ENCODE data around the gene NOM1.

Gene NOM1

DNA sequence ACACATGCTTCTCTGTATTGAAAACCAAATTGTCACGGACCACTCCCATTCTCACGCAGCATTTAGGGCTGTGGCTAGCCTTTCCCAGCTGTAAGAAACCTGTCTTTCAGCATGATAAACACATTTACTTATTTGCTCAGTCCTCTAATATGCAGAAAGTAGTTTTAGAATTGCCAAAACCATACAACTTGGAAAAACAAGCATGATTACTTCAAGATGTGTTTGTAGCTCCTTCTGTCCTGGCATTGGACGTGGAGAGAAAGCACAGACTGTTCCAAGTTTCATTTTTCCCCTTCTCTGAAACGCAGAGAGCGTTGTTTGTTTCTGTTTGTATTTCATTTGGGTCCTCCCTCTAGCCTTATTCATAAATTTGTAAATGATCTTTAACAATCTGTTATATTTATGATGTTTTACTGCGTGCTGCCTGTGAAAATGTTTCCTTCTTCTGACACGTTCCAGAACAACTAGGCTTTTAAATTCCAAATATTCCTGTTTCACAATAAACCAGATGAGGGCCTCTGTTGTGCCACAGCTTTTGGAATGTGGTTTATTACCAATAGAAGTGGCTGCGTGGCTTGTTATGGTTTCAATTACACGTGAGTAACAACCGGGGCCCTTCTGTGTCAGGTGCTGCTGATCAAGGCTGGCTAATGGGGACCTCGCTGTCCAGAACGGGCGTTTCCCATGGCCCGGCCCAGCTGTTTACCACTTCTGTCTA, 34.8 kb downstream of the NOM1 start:
- DNase-seq (ENCODE audit: low read depth) = no peak

DNA sequence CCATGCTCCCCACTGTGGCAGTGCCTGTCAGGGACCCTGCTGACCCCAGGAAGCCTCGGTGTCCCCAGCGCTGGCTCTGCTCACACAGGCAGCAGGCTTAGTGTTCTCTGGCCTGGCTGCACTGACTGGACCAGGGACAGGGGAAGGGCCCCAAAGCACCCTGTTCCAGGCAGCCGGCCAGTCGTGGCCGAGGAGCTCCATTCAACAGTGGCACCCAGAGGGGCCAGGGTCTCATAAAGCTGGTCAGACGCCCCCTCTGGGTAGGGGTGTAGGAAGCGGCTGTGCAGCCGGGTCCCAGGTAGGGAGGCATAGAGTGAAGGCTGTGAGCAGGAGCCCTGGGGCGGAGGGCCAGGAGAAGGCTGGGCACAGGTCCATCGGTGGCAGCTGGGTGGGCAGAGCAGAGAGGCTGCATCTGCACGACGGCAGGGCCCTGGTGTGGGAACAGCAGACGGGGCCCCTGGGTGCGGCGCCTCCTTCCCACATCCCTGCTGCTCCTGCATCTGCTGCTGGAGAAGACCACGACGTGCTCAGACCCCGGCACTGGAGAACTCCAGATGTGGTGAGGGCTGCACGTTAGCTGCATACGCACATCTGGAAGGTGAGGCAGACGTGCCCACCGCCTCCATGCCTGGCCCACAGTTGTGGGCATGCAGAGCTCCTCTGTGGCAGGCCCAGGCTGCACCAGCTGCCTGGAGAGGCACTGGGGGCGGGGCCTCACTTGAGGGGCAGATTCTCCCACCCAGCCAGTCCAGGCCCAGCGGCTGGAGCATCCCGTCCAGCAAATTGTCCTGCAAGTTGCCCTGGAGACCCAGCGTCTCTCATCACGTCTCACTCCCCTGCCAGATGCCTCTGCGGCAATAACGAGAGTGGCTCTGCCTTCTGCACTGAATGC, 35.8 kb downstream of the NOM1 start:
- DNase-seq (ENCODE audit: low read depth) = no peak

DNA sequence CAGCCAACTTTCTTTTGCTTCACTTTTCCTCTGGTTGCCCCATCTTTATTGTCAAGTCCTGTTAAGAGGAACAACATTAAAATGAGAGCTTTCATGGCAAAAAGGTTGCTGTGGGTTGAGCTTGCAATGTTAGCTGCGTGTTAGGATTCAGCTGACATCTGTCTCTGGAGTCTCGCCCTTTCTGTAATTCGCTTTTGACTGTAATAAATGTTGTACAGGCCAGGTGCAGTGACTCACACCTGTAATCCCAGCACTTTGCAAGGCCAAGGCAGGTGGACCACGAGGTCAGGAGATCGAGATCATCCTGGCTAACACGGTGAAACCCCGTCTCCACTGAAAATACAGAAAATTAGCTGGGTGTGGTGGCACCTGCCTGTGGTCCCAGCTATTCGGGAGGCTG, 36.9 kb downstream of the NOM1 start:
- no peak for DNase-seq (ENCODE audit: low read depth)

- no peak for DNase-seq (ENCODE audit: low read depth)
Measured at GRCh38 chr7:156988343-156989185, 39.1 kb downstream of the NOM1 start.

GRCh38 chr7:156989766-156990535, 40.4 kb downstream of the NOM1 start:
- no peak for DNase-seq (ENCODE audit: low read depth)

- no peak for DNase-seq (ENCODE audit: low read depth)
Measured at GRCh38 chr7:156993021-156993924, 43.8 kb downstream of the NOM1 start.

DNA sequence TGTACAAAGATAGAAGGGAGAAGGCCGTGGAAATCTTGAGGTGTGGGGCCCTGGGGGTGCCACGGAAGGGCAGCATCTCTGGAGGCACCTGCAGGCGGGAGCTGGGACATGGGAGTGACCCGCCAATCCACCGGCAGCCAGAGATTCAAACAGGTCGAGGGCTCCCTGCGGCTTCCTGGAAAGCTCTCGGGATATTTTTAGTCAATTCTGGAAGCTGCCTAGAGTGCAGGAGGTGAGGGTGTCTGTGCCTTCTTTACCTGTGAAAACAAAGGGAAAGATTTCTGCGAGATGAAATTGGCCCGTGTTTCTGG, 44.4 kb downstream of the NOM1 start:
- DNase-seq (ENCODE audit: low read depth) = no peak

DNA sequence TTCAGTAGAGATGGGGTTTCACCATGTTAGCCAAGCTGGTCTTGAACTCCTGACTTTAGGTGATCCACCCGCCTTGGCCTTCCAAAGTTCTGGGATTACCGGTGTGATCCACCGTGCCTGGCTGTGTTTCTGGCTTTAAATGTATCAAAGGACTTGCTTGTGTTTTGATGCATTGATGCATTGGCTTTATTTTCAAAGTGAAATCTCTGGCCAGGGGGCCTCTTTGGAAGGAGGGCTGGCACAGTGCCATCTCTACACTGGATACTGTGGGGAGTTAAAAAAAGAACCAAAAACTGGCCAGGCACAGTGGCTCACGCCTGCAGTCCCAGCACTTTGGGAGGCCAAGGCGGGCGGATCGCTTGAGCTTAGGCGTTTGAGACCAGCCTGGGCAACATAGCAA, 44.9 kb downstream of the NOM1 start:
- DNase-seq (ENCODE audit: low read depth) = no peak

- DNase-seq (ENCODE audit: low read depth) = no peak
Measured at GRCh38 chr7:156998988-156999957, 49.8 kb downstream of the NOM1 start.

- no peak for DNase-seq (ENCODE audit: low read depth)
Measured at GRCh38 chr7:156999958-157000726, 50.6 kb downstream of the NOM1 start.

GRCh38 chr7:157000741-157001653, 51.5 kb downstream of the NOM1 start:
- DNase-seq (ENCODE audit: low read depth) = no peak

DNA sequence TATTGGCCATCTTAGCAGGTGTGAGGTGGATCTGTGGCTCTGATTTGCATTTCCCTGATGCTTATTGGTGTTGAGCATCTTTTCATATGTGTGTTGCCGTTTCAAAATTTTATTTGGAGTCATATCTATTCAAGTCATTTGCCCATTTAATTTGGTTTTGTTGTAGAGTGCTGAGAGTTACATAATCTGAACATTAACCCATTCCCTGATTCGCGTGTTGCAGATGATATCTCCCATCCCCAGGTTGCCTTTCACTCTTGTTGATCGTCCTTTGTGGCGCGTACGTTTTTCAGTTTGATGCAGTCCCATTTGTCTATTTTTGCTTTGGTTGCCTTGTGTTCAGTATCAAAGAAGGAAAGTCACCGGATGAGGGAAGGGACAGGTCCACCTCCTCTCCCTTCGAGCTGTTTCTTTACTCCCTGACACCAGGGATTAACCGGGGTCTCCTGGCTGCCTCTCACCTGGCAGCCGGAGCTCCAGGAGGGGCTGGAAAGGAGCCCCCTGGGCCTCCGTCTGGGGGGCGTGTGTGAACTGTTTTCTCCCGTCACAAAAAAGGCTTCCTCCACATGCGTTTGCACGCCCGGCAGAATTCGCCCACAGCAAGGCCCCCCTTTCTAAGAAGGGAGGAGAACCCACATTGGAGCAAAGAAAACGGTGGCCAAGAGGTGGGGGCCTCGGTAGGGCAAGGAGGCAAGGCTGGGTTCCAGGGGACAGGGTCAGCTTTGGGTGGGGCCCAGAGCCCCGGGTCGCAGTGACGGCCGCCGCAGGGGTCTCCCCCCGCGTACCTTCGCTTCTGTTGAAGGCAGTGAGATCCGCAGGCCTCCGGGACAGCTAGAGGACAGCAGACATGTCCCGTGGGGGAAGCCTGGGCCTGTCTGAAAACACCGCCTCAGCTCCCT, 52.7 kb downstream of the NOM1 start:
- DNase-seq (ENCODE audit: low read depth) = no peak

DNA sequence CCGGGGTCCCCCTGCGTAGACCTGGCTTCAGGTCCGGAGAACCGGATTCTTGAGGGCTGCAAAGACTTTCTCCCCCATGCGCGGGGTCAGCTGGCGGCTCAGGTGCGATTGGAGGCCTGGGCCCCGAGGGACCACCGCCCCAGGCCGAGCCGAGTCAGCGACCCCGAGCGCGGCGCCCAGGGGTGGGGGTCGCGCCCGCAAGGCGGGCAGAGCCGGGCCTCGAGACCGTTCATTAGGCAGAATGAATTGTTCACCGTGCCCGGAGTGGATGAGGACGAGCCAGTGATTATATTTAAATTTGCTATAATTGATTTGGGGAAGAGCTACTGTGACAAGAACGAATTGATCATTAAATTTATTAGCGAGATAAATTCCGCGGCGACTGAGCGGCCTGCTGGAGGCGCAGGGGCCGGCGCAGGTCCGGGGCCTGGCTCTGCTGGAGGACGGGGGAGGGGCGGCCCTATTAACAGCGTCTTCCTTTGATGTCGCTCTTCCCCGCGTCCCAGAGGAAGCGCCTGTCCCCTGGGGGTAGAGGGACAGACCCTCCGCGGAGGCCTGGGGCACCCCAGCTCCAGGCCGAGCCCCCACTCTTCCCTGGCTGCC, 53.4 kb downstream of the NOM1 start:
- no peak for DNase-seq (ENCODE audit: low read depth)

DNA sequence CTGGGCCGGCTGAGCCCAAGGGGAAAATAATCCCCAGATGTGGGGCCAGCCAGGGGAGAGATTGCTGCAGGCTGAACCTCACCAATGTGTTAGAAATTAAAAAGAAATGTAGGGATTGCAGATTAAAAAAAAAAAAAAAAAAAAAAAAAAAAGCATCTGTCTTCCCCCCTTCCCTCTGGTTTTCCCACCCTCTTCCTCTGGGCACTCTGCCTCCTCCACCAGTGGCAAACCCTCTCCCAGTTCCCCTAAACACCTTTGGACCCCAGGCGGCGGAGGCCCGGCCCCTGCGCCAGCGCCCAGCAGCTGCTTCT, 53.9 kb downstream of the NOM1 start:
- no peak for DNase-seq (ENCODE audit: low read depth)

DNA sequence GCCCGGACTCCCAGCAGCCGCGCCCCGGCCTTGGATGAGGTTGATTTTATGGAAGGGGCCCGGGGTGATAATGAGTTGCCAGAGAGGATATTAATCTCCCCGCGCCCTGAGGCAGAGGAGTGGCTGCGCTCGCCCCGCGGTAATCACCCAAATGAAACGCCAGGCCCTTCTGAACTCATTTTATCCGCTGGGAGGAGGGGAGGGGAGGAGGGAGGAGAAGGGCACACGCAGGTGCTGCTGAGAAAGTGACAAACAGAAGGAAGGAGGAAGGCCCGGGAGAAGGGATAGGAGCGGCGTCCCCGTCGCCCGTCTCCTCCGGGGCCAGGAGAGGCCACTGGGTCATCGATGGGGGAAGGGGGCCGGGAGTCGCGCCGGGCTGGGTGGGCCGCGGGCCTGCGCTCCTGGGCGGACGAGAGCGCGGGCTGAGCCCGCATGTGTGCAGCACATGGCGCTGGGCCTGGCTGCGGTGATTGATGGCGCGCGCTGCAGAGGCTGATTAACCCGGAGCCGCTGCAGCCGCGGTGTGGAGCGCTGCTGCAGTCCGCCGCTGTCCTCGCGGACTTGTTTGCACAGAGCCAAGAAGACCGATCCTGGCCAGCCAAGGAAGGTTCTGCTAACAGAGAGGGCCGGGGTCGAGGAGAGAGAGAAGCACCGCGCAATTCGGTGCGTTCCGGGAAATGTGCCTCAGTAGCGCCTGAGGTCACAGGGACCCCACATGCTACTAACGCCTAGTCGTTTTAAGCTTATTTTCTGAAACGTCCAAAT, 54.4 kb downstream of the NOM1 start:
- DNase-seq (ENCODE audit: low read depth) = no peak

All from stimulated activated CD8-positive, alpha-beta memory T cell treated with anti-CD3 and anti-CD28 coated beads, Interleukin-12 subunit alpha, Interleukin-12 subunit beta, amount 100 ng/mL, for 1 hour (primary cell).